B cell (primary cell): ENCODE measurements around the gene UNC5B.

Experiments used
- EZH2 ChIP-seq: IDR thresholded peaks from 2 replicates; pipeline ENCODE4 v1.6.1; 2012; ENCODE audit warnings: borderline replicate concordance, low read depth, mild to moderate bottlenecking, moderate library complexity, low read length; ENCODE audit not compliant: insufficient read depth, poor library complexity, severe bottlenecking
- TF ChIP-seq, protein P1 (sequence below): fragments of 200-600 bp; IDR thresholded peaks from one replicate; pipeline ENCODE4 v1.8.0; 2022; ENCODE audit warnings: antibody characterized with exemption, mild to moderate bottlenecking

DNA sequence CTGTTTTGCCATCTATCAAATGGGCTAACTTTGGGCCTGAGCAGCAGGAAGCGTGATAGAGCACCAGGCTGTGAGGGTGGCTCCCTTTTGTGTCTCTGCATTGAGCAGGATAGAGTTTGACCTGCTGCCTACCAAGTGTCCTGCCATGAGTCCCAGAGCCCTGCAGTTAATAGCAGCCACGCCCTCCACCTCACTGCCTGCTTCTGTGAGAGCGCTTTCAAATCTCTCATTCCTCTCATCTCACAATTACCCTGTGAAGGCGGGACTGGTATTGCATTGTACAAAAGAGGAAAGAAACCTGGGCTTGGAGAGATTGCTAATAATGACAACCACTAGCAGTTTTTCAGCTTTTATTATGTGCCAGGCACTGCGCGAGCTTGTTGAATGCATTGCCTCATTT lies 39.9 kb downstream of the UNC5B start:
- TF ChIP-seq, protein P1, sequence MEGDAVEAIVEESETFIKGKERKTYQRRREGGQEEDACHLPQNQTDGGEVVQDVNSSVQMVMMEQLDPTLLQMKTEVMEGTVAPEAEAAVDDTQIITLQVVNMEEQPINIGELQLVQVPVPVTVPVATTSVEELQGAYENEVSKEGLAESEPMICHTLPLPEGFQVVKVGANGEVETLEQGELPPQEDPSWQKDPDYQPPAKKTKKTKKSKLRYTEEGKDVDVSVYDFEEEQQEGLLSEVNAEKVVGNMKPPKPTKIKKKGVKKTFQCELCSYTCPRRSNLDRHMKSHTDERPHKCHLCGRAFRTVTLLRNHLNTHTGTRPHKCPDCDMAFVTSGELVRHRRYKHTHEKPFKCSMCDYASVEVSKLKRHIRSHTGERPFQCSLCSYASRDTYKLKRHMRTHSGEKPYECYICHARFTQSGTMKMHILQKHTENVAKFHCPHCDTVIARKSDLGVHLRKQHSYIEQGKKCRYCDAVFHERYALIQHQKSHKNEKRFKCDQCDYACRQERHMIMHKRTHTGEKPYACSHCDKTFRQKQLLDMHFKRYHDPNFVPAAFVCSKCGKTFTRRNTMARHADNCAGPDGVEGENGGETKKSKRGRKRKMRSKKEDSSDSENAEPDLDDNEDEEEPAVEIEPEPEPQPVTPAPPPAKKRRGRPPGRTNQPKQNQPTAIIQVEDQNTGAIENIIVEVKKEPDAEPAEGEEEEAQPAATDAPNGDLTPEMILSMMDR, result no peak
- no peak for TF ChIP-seq EZH2
